ENCODE data around the gene SMARCC2.

The SMARCC2 gene

DNA sequence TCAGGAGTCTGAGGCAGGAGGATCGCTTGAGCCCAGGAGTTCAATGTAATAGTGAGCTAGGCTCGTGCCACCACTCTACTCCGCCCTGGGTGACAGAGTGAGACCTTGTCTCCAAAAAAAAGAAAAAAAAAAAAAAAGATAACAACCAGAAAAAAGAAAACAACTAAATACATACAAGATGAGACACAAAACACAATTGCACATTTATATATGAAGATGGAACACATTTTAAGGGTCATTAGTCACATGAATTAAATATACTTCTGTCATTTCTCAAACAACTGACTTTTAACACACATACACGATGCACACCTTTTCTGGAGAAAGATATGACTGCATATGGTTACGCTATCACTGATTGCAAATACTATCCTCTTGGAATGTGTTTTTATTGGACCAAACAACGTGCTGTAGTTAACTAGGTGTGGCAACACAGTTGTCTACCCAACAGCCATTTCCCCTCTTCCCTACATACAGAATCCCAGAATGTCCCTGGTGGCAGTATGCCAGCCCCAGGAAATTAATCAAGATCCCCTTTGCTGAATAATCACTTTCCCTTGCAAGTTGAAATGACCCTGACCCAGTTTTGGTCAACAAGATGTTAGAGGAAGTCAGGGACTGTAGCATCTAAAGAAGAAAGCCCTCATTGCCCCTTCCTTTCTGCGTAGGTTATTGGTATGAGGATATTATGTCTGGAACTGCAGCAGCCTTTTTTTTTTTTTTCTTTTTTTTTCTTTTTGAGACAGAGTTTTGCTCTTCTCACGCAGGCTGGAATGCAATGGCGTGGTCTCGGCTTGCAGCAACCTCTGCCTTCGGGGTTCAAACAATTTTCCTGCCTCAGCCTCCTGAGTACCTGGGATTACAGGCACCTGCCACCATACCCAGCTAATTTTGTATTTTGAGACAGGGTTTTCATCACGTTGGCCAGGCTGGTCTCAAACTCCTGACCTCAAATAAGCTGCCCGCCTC lies 42.5 kb downstream of the SMARCC2 start:
- TF ChIP-seq, protein P1, sequence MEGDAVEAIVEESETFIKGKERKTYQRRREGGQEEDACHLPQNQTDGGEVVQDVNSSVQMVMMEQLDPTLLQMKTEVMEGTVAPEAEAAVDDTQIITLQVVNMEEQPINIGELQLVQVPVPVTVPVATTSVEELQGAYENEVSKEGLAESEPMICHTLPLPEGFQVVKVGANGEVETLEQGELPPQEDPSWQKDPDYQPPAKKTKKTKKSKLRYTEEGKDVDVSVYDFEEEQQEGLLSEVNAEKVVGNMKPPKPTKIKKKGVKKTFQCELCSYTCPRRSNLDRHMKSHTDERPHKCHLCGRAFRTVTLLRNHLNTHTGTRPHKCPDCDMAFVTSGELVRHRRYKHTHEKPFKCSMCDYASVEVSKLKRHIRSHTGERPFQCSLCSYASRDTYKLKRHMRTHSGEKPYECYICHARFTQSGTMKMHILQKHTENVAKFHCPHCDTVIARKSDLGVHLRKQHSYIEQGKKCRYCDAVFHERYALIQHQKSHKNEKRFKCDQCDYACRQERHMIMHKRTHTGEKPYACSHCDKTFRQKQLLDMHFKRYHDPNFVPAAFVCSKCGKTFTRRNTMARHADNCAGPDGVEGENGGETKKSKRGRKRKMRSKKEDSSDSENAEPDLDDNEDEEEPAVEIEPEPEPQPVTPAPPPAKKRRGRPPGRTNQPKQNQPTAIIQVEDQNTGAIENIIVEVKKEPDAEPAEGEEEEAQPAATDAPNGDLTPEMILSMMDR (IDR thresholded peaks at IDR 0.05; ENCODE audit: low read depth, low read length) = no peak
- no peak for DNase-seq (ENCODE audit: extremely low read depth, low read depth)

DNA sequence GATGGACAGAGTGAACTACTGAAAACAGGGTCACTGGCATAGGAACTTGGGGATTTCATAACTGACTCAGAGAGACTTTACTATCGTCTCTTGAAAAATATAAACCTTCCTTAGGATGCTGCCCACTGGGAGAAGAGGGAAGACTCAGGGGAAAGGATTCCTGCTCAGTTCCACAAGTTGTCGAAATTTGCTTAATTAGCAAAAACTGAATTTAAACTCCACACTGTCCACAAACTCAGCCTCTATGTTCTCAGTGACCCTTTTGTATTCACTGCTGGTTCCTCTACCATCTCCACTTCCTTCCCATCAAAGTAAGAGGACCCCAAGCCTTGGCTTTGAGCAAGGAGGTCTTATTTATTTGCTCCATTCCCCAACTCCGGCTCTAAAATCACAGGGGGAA lies 44.1 kb downstream of the SMARCC2 start:
- no peak for DNase-seq (ENCODE audit: extremely low read depth, low read depth)
- TF ChIP-seq, protein P1 (IDR thresholded peaks at IDR 0.05; ENCODE audit: low read depth, low read length) = no peak

DNA sequence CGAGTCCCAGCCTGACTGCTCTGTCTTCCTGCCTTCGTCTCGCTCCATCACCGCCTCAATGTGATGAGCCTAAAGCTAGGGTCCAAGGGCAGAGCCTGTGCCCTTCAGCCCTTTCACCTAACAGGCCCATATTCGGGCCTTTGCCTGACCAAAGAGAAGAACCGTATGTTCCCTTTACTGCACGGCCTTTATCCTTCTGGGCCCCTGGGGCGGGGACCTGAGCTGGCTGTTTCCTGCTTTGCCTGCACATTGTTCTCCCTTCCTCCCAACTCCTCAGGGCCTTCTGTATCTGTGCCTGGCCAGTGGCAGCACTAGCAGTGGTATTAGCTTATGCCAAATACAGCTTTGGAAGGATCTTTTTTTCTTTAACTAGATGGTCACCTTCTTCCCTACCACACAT lies 45.4 kb downstream of the SMARCC2 start:
- TF ChIP-seq, protein P1 (IDR thresholded peaks at IDR 0.05; ENCODE audit: low read depth, low read length) = no peak
- no peak for DNase-seq (ENCODE audit: extremely low read depth, low read depth)

DNA sequence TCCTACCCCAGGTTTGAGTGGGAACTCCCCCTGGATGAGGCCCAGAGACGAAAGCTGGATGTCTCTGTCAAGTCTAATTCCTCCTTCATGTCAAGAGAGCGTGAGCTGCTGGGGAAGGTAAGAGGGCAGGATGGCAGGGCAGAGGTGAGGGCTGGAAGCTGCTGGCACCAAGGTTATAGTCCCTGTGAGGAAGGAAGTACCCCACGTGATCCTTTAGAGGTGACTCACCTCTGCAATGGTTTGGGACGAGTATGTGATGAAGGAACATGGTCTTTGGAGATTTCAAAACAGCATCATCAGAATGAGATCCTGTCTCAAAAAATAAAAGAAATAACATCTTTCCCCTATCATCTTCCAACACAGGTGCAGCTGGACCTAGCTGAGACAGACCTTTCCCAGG lies 46.1 kb downstream of the SMARCC2 start:
- TF ChIP-seq, protein P1 (IDR thresholded peaks at IDR 0.05; ENCODE audit: low read depth, low read length) = no peak

DNA sequence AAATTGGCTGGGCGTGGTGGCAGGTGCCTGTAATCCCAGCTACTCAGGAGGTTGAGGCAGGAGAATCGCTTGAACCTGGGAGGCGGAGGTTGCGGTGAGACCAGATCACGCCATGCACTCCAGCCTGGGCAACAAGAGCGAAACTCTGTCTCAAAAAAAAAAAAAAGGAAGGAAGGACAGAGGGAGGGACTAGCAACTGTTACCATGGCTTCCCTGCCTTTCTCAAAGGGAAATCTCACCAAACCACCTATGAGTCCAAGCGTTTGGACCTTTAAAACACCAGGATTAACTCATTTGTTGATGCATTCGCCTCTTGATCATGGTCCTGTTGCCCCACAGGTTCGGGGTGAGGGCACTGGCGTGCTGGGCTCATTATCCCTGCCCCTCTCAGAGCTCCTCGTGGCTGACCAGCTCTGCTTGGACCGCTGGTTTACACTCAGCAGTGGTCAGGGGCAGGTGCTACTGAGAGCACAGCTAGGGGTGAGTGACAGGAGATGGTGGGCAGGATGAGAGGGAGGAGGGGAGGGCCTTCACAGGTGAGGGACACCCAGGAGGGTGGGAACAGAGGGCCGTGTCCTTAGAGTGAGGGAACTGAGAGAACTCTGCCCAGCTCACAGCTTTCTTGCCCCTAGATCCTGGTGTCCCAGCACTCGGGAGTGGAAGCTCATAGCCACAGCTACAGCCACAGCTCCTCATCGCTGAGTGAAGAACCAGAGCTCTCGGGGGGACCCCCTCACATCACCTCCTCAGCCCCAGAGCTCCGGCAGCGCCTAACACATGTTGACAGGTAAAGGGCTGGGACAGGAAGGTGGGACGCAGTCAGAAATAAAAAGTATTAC lies 47.1 kb downstream of the SMARCC2 start:
- TF ChIP-seq, protein P1 (IDR thresholded peaks at IDR 0.05; ENCODE audit: low read depth, low read length) = no peak

More for the DNA sequence above, 46.1 kb downstream of the SMARCC2 start:
- no peak for DNase-seq (ENCODE audit: extremely low read depth, low read depth)

DNA sequence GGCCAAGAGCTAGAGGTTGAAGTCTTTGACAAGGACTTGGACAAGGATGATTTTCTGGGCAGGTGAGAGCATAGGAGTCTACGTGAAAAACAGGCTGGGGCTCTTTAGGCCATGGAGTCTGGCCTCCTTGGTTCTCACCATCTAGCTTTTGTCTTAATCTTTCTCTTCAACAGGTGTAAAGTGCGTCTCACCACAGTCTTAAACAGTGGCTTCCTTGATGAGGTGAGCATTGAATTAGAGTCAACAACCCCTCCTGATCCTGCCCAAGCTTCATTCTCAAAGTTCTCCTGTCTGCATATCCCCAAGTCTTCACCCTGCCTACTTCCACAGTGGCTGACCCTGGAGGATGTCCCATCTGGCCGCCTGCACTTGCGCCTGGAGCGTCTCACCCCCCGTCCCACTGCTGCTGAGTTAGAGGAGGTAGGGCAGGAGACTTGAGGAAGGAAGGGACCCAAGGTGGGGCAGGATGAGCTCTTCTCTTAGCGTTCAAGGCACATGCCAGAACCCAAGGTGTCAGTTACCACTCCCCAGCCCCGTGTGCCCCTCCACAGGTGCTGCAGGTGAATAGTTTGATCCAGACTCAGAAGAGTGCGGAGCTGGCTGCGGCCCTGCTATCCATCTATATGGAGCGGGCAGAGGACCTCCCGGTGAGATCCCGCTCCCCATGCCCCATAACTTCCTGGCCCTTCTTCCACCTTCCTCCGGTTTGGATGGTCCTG lies 51.3 kb downstream of the SMARCC2 start:
- no peak for DNase-seq (ENCODE audit: extremely low read depth, low read depth)
- TF ChIP-seq, protein P1 (IDR thresholded peaks at IDR 0.05; ENCODE audit: low read depth, low read length) = no peak

More for the DNA sequence above, 47.1 kb downstream of the SMARCC2 start:
- DNase-seq (ENCODE audit: extremely low read depth, low read depth) = no peak
